T47D (cell line): ENCODE data around the gene PPP2R5C.
A peak's percentile ranks its signal among the peaks of the same experiment; 100 is the strongest.
"Not testable (repeated sequence)": the region's sequence is repeated elsewhere in the genome, so short reads cannot be mapped to it uniquely, and the experiment has no call there.

ENCODE experiments used
- DNase-seq, 2 experiments: peaks; one replicate each; pipeline versions ENCODE4 v3.0.0 to v3.0.0-alpha.2; 2011 to 2012; ENCODE audit warnings: low read depth in 1 of 2, low spot score in 1 of 2
- JUND ChIP-seq: IDR thresholded peaks from 2 replicates; pipeline ENCODE4 v1.6.1; 2012; ENCODE audit warnings: low read depth
- in situ Hi-C: cut with HindIII; loops from 2 replicates; pipeline ENCODE4 v1.10.0; 2016; ENCODE audit warnings: low sequenced_read_pairs, low pct_unique_long_range_greater_than_20kb

Gene PPP2R5C

GRCh38 chr14:101719045-101719645, 42.4 kb upstream of the PPP2R5C start:
- DNase-seq, result no peak
- in situ Hi-C loops, result no loop called here
- TF ChIP-seq JUND, result no peak

DNA sequence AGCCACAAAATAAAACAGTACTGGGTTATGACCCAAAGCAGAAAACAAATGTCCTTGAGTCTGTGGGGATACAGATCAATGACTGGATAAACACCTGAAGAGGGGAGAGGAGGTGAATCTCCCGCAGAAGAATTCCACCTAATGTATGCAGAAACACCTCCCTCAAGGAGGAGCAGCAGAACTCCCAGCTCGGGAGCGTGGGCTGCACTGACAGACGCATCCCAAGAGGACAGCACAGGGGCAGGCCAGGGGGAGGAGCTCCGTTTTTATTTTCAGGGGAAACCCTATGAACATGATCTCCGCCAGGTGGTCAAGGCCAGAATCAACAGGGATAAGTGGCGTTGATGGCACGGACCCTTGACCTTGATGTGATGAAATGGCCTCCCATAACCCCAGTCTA, 41.8 kb upstream of the PPP2R5C start:
- no peak for DNase-seq
- TF ChIP-seq JUND, result no peak
- in situ Hi-C loops, result no loop called here

DNA sequence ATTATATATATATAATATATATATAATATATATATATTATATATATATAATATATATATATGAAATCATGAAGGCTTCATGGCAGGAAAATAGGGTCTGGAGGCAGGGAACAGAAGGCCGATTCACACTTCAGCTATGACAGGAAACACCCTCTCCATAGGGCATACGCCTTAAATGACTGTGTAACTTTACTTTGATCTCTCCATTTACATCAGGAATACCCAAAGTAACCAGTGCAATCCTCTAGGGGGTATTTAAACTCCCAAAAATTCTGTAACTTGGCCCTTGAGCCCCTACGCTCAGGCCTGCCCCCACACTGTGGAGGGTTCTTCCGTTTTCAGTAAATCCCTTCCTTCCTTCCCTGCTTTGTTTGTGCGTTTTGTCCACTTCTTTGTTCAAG, 40.4 kb upstream of the PPP2R5C start:
- in situ Hi-C loops, result no loop called here
- no peak for TF ChIP-seq JUND
- DNase-seq, result no peak

DNA sequence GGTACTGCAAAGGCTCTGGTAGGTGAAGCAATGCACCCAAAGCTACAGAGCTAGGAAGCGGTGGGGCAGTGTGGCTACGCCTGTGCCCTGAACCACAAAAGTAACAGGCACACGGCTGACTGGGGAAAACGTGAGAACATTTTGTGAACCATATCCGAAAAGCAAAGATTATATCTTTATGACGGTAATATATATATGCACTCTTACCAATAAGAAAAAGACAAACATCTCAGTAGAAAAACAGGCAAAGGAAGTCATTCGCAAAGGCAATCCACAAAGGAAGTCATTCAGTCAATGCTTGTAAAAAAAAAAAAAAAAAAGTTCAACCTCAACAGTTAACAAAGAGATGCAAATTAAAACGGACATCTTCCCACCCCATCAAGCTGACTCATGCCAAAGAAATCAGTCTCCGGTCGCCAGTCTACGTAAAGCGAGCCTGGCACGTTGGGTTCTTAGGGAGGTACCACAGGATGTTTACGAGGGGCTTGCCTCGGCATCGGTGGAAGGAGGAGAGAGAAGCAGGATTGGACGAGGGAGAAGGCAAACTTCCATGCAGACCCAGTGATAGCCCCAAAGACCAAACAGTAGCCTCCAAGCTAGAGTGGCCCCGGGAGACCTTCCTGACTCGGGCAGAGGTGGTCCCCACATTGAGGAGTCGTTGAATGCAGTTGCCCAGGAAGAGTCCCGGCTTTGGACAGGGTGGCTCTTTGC, 39.4 kb upstream of the PPP2R5C start:
- TF ChIP-seq JUND, result peak; percentile 10; the same call in 1 of the 2 replicates
- peak in 1 of 2 experiments; percentile 38 for DNase-seq
- in situ Hi-C loops, result no loop called here

DNA sequence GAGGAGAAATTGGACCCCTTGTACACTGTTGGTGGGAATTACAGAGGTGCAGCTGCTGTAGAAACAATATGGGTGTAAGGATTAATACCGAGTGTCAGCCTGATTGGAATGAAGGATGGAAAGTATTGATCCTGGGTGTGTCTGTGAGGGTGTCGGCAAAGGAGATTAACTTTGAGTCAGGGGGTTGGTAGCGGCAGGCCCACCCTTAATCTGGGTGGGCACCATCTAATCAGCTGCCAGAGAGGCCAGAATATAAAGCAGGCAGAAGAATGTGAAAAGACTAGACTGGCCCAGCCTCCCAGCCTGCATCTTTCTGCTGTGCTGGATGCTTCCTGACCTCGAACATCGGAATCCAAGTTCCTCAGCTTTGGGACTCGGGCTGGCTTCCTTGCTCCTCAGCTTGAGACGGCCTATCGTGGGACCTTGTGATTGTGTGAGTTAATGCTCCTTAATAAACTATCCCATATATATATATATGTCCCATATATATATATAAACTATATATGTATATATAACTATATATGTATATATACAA, 38.4 kb upstream of the PPP2R5C start:
- no peak for DNase-seq
- in situ Hi-C loops, result no loop called here
- TF ChIP-seq JUND, result no peak

DNA sequence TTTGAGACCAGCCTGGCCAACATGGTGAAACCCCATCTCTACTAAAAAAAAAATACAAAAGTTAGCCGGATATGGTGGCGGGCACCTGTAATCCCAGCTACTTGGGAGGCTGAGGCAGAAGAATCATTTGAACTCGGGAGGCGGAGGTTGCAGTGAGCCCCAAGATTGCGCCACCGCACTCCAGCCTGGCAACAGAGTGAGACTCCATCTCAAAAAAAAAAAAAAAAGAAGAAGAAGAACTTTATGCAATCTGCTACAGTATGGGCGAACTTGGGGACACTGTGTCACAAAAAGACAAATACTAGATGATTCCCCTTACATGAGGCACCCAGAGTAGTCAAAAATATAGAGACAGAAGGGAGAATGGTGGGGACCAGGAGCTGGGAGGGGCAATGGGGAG, 35.9 kb upstream of the PPP2R5C start:
- DNase-seq, in situ Hi-C loops: not testable (repeated sequence)

DNA sequence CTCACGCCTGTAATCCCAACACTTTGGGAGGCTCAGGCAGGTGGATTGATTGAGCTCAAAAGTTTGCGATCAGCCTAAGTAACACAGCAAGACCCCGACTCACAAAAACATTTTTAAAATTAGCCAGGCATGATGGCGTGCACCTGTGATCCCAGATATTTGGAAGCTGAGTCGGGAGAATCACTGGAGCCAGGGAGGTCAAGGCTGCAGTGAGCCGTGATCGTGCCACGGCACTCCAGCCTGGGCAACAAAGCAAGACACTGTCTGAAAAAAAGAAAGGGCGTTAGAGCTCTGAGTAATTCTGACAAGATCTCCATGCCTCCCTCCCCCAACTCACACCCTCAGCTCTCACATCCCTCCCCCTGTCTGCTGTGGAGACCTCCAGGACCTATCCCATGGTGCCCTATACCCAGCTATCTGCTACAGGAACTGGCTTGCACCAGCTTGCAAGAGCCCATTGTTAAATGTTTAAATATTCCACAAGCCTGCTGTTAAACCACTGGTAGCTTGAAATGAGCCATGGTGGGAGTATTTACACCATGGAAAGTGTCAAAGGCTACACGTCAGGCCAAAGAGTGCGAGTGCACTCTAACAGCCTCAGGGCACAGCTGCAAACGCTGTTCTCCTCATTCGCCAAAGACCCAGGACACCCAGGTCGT, 35.1 kb upstream of the PPP2R5C start:
- in situ Hi-C loops, result no loop called here
- no peak for DNase-seq

GRCh38 chr14:101726954-101727302, 34.6 kb upstream of the PPP2R5C start:
- DNase-seq, result no peak
- no peak for TF ChIP-seq JUND
- in situ Hi-C loops, result no loop called here

More for the DNA sequence above, 35.1 kb upstream of the PPP2R5C start:
- no peak for TF ChIP-seq JUND

DNA sequence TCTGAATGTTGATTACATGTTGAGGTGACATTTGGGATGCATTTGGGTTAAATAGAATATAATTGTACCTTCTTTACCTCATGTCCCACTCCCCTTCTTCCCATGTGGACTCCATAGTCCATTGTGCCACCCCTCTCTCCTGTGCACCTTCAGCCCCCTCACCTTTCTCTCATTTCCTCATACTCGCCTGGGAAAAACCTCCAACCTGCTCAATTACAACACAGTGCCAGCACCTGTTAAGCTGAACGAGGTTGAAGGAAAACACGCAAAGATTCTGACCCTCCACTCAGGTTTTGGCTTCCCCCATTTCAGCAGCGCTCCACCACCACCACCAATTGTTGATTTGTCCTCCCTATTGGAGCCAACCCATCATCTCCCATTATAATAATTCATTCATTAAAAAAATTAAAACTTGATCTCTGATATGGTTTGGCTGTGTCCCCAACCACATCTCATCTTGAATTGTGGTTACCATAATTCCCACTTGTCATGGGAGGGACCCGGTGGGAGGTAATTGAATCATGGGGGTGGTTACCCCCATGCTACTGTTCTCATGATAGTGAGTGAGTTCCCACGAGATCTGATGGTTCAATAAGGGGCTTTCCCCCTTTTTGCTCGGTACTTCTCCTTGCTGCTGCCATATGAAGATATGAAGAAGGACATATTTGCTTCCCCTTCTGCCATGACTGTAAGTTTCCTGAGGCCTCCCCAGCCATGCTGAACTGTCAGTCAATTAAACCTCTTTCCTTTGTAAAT, 33.7 kb upstream of the PPP2R5C start:
- TF ChIP-seq JUND, result no peak
- in situ Hi-C loops, result no loop called here
- DNase-seq, result no peak

GRCh38 chr14:101728367-101728742, 33.2 kb upstream of the PPP2R5C start:
- DNase-seq, result no peak
- no peak for TF ChIP-seq JUND
- in situ Hi-C loops, result no loop called here

DNA sequence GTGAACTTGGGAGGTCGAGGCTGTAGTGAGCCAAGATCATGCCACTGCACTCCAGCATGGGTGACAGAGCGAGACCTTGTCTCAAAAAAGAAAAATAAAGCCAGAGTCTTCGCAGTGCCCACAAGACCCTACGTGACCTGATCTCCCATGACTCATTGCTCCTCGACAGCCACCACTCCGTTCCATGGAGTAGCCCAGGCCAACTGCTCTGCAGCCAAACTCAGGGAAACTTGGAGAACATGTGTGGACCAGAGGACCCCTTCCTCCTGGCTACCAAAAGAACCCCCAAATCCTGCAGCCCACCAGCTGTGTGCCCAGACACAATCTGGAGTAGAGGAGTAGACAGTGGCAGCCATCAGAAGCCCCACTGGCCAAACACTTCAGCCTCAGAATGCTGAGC, 32.1 kb upstream of the PPP2R5C start:
- TF ChIP-seq JUND, result no peak
- no peak for DNase-seq
- in situ Hi-C loops, result no loop called here

GRCh38 chr14:101730157-101730556, 31.4 kb upstream of the PPP2R5C start:
- in situ Hi-C loops, DNase-seq: not testable (repeated sequence)
